ENCODE data around the gene ARHGAP24.

The ARHGAP24 gene

DNA sequence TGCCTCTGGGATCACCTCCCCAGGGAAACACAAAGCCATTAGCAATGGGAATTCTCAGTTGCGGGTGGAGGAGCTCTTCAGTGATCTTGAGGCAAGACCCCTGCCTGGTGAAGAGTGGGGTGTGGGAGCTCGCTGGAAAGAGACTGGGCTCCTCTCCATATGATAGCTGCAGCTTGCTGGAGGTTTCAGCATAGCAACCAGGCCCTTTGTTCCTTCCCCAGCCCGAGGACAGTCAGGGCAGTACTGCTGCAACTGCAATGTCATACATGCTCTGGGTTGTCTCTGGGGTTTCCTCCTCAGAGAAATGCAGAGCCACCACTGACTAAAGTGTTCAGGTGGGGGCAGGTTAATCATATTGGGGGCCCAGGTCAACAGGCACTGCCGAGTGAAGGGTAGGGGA lies 81.3 kb downstream of the ARHGAP24 start:
- TF ChIP-seq, protein P1, sequence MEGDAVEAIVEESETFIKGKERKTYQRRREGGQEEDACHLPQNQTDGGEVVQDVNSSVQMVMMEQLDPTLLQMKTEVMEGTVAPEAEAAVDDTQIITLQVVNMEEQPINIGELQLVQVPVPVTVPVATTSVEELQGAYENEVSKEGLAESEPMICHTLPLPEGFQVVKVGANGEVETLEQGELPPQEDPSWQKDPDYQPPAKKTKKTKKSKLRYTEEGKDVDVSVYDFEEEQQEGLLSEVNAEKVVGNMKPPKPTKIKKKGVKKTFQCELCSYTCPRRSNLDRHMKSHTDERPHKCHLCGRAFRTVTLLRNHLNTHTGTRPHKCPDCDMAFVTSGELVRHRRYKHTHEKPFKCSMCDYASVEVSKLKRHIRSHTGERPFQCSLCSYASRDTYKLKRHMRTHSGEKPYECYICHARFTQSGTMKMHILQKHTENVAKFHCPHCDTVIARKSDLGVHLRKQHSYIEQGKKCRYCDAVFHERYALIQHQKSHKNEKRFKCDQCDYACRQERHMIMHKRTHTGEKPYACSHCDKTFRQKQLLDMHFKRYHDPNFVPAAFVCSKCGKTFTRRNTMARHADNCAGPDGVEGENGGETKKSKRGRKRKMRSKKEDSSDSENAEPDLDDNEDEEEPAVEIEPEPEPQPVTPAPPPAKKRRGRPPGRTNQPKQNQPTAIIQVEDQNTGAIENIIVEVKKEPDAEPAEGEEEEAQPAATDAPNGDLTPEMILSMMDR (IDR thresholded peaks at IDR 0.05), result no peak

DNA sequence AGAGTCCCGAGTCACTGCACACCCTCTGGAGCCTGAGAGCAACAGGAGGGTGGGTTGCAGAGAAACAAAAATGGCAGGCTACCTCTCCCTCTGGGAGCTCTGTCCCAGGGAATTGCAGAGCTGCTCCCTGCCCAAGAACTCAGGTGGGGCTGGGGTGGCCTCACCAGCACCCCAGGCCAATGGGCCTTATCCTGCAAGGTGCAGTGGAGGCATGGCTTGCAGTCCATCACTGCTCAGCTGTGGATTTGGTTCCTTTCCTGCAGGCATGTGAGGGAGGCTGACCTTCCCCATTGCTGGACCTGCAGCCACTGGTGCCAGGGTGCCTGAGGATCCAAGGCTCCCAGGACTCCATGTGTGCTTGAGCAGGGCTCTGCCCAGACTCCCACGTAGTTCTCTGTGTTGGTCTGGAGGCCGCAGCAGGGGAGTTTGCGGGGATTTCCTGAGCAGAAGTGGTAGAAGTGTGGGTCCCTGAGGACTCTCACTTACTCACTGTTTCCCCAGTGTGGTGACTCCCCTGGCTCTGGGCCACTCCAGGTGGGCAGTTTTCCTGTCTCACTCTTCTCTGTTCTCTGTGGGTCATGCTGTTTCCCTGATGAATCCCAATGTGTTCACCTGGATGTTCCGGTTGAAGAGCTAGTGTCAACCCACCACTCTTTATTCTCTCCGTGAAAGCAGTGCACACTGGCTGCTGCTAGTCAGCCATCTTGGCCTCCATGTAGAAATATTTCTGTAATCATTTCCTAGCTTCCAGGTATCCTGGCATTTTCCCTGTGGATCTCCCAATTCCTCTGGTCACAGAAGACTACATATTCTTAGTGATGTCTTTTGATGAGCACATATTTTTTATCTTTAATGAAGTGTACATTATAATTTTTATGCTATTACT lies 82.3 kb downstream of the ARHGAP24 start:
- TF ChIP-seq, protein P1 (IDR thresholded peaks at IDR 0.05), result no peak

DNA sequence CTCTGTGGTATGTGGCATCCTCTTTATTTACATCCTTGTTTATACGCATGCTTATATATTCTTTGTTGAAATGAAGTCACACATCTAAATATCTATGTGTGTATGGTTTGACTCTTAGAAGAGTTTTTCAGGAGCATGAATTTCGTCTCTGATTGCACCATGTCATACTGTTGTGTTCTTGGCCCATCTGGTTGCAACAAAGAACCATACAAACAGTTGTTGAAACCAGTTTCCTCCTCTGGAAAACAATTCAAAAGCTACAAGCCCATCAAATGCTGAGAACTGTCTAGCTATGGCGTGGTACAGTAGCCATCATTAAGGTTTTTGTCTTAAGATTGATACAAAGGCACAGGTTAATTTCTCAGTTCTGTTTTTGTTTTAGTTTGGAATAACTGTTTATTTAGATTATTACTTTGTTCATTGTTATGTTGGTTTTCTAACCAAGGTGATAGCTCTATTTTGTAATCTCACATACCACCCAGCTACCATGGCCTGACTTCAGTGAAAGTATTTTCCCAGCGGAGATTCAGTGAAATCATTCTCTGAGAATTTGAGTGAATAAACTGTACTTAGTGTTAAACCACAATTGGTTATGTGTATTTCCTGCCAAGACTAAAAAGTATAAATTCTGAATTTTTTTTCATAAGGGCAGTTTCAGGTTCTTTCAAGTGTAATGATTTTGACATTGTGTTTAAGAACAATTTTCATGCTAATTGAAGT lies 91.0 kb downstream of the ARHGAP24 start:
- TF ChIP-seq, protein P1 (IDR thresholded peaks at IDR 0.05), result no peak

DNA sequence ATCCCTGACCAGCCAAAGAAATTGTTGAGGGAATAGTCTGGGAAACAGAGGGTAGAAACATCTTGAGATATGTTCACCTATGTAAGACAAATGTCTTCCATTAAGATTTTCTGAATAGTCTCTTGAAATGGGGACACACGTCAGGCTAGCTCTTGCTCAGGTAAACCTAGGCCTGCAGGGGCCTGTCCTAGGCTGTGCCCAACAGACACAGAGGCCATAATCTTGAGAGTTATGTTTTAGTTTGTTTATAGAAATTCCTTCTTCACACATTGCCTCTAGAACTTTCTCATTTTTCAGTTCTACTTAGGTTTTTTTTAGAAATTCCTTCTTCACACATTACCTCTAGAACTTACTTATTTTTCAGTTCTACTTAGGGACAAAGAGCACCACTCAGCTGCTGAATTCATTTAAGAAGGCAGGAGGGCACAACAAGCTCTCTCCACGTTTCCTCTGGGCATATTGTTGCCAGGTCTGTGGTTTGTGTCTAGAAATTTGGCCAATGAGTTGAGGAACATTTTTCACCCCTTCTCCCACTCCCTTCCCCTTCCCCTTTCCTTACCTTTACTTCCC lies 94.9 kb downstream of the ARHGAP24 start:
- TF ChIP-seq, protein P1 (IDR thresholded peaks at IDR 0.05), result no peak

DNA sequence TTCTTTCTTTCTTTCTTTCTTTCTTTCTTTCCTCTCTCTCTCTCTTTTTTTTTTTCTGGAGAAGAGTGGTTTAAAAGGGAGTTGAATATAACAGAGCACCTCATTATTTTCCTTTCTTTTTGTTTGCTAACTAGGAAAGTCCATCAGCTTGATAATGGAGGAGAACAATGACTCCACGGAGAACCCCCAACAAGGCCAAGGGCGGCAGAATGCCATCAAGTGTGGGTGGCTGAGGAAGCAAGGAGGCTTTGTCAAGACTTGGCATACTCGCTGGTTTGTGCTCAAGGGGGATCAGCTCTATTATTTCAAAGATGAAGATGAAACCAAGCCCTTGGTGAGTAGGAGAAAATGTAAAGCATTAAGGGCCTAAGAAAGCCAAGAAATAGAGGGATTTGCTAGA lies 95.4 kb downstream of the ARHGAP24 start:
- TF ChIP-seq, protein P1 (IDR thresholded peaks at IDR 0.05), result no peak

DNA sequence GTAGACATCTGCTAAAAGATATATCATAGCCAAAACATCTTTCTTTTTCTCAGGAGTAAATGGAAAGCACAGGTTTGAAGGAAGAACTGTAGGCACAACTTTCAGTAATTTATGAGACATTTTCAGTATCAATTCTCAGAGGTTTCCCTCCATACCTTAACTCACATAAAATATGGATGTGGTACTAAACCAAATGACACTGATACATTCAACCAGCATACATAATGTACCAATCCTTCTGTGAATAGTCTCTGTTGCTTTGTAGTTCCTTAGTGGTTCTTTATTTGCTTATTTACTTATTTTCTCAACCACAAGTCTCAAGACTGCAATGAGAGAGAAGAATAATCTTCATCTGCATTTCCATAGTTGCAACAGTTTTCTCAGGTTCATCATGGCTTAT lies 96.1 kb downstream of the ARHGAP24 start:
- TF ChIP-seq, protein P1 (IDR thresholded peaks at IDR 0.05), result no peak

DNA sequence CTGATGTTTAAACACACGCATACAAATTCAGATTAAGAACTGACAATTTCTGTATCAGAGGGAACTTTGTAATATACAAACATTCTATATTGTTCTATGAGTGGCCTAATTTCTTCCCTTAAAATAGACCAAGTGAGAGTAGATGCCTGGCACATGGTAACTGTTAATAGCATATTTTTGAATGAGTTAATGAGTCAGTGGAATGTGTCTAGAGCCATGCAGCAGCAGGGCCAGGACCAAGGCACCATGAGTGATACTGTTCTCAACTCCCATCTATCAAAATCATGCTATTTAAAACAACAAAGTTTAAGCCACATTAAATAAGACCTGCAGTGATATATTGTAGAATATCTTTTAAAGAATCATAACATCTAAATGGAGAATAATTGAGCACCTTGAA lies 98.3 kb downstream of the ARHGAP24 start:
- TF ChIP-seq, protein P1 (IDR thresholded peaks at IDR 0.05), result no peak

Data from LNCAP (cell line).